G401 (cell line): ENCODE data around the gene NUFIP2. TPM values are rescaled to one million over a fixed set of nuclear protein-coding genes. Genes with fewer than 3 reads are reported as not detected.

Experiments
- DNase-seq: peaks from one replicate; pipeline ENCODE4 v3.0.0-alpha.2; 2015; ENCODE audit warnings: low spot score
- in situ Hi-C: cut with HindIII; loops from 2 replicates; pipeline ENCODE4 v1.10.0; 2016; ENCODE audit warnings: low sequenced_read_pairs, mixed read lengths
- total RNA-seq: library from RNA; depleted of rRNA; stranded (reverse); fragments of >200 nt; shearing (Covaris generic); gene quantifications from 2 replicates; pipeline ENCODE4 v1.2.3, GENCODE V29; 2014; rRNA removed

The NUFIP2 gene
- total RNA-seq, 1 experiment from 2014 or later: 30.8 TPM

DNA sequence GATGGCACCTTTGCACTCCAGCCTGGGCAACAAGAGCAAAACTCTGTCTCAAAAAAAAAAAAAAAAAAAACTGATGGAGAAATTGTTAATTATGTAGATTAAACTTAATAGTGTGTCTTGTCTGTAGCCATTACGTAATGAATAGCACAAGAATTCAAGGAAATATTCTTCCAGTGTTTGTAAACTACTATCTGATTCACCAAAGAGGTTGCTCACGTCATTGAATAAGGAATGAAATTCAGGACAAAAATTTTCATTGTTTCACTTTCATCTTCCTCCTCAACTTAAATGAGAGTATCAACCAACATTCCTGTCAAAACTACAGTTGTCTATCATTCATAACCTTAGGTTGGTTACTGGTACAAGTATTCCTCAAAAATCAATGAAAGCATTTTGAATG lies 83.1 kb downstream of the NUFIP2 start:
- DNase-seq: no peak
- in situ Hi-C loops: no loop called here

GRCh38 chr17:29209073-29209472 lies 84.9 kb downstream of the NUFIP2 start:
- in situ Hi-C loops: no loop called here
- DNase-seq: no peak

DNA sequence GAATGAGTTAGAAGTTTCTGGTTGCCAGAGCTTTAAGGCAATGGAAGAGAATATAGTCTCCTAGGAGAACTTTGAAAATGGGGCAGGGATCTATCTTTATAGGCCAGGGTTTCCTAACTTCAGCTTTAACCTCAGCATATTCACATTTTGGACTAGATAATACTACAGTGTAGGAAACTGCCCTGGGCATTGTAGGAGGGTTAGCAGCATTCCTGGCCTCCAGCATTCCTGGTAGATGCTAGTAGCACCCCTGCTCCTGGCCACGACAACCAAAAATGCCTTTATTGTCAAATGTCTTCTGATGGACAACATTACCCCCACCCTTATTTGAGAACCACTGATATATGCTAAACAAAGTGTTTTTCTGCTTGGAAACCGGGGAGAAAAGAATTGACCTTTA lies 86.0 kb downstream of the NUFIP2 start:
- DNase-seq: no peak
- in situ Hi-C loops: no loop called here

Other genes with a start within 250 kb of the NUFIP2 start
- gene MYO18A, start 113.8 kb downstream of the NUFIP2 start, total RNA-seq: 26.0 and 42.1 TPM in 2 replicates
- 0.43 TPM in 1 of 2 replicates, not detected in the other for gene CRYBA1, start 47.3 kb downstream of the NUFIP2 start, total RNA-seq
- gene TAOK1, start 96.2 kb upstream of the NUFIP2 start, total RNA-seq: 31.1 and 38.5 TPM in 2 replicates